Caco-2 (cell line): ENCODE measurements around the gene KCNV2. TPM values are rescaled to one million over a fixed set of nuclear protein-coding genes. Genes with fewer than 3 reads are reported as not detected.

Experiments used
- BruUV-seq: library from RNA; stranded (reverse); fragments of 400-500 nt; replicated peaks from 2 replicates; lab custom pipeline; 2021; lab: Mats Ljungman, UMichigan
- CTCF ChIA-PET: fragments of 300-600 bp; sonication (Branson Sonifier 250); formaldehyde crosslinking; loops from one replicate; lab custom pipeline; 2022; ENCODE audit warnings: antibody characterized with exemption; lab: Charles Lee
- POLR2A ChIA-PET: fragments of 300-600 bp; sonication (Branson Sonifier 250); formaldehyde crosslinking; loops from one replicate; lab custom pipeline; 2022; ENCODE audit warnings: antibody characterized with exemption; lab: Charles Lee
- DNase-seq, 2 experiments: peaks; one replicate each; pipeline versions ENCODE4 v3.0.0 to v3.0.0-alpha.2; 2020 to 2022
- H3K27me3 ChIP-seq: replicated peaks from 2 replicates; pipeline ENCODE4 v1.6.0; 2011; ENCODE audit warnings: low read length; ENCODE audit not compliant: control insufficient read depth, insufficient read depth
- H3K36me3 ChIP-seq: 2 replicates; pipeline ENCODE4 v1.5.1; 2011; ENCODE audit warnings: low read length; ENCODE audit not compliant: control insufficient read depth, insufficient read depth
- H3K4me1 ChIP-seq: fragments of 250-450 bp; sonication (Bioruptor Pico); 2 replicates; pipeline ENCODE4 v1.5.1; 2020; ENCODE audit warnings: mild to moderate bottlenecking
- H3K4me3 ChIP-seq: 2 replicates; pipeline ENCODE4 v1.5.1; 2011; ENCODE audit warnings: low read depth, mild to moderate bottlenecking, control low read depth, low read length
- H3K9me3 ChIP-seq: fragments of 250-450 bp; sonication (Bioruptor Pico); 2 replicates; pipeline ENCODE4 v1.5.1; 2020; ENCODE audit warnings: mild to moderate bottlenecking, moderate library complexity
- H3K27ac Mint-ChIP-seq: one replicate; pipeline ENCODE4 v1.8.0; 2022; ENCODE audit warnings: mixed read lengths; ENCODE audit not compliant: unreplicated experiment
- H3K27me3 Mint-ChIP-seq: one replicate; pipeline ENCODE4 v1.8.0; 2022; ENCODE audit warnings: mixed read lengths; ENCODE audit not compliant: insufficient read depth, unreplicated experiment
- H3K36me3 Mint-ChIP-seq: one replicate; pipeline ENCODE4 v1.8.0; 2022; ENCODE audit warnings: mild to moderate bottlenecking, mixed read lengths; ENCODE audit not compliant: insufficient read depth, unreplicated experiment
- H3K4me1 Mint-ChIP-seq: one replicate; pipeline ENCODE4 v1.8.0; 2022; ENCODE audit warnings: low read depth, mixed read lengths; ENCODE audit not compliant: unreplicated experiment
- H3K4me3 Mint-ChIP-seq: one replicate; pipeline ENCODE4 v1.8.0; 2022; ENCODE audit warnings: mild to moderate bottlenecking, moderate library complexity, mixed read lengths; ENCODE audit not compliant: unreplicated experiment
- H3K9me3 Mint-ChIP-seq: one replicate; pipeline ENCODE4 v1.8.0; 2022; ENCODE audit warnings: mixed read lengths; ENCODE audit not compliant: unreplicated experiment
- CTCF ChIP-seq, 2 experiments: fragments of 200-600 bp in 1 of 2; IDR thresholded peaks; 1 replicate in 1 of 2; 2 replicates in 1 of 2; pipeline versions ENCODE4 v1.5.1 to v1.8.0; 2011 to 2022; ENCODE audit warnings: antibody characterized with exemption in 1 of 2, control low read depth in 1 of 2, inconsistent platforms in 1 of 2, low read depth in 1 of 2, low read length in 1 of 2, mild to moderate bottlenecking in 1 of 2, moderate library complexity in 1 of 2; ENCODE audit not compliant: insufficient read depth in 1 of 2, severe bottlenecking in 1 of 2, unreplicated experiment in 1 of 2
- intact Hi-C: fragments of 100-400 bp; cut with micrococcal nuclease; formaldehyde crosslinking; loops from one replicate; pipeline ENCODE4 v1.10.0; 2022; ENCODE audit not compliant: unreplicated experiment
- total RNA-seq: library from RNA; stranded (reverse); gene quantifications from 2 replicates; pipeline ENCODE4 v1.2.3, GENCODE V29; 2022

KCNV2 gene
- total RNA-seq, 1 experiment from 2014 or later = not detected

- no peak for DNase-seq
- Mint-ChIP-seq H3K36me3 (peaks cover 15% of the 10 kb centered on the region), H3K27ac (no peak overlapping the region), H3K27me3 (no peaks in the 10 kb centered on the region), H3K4me3 (no peak overlapping the region), H3K4me1 (peaks cover 7% of the 10 kb centered on the region), H3K9me3 (peaks cover 9% of the 10 kb centered on the region)
- intact Hi-C loops = no loop called here
- Histone ChIP-seq H3K4me3 (no peak overlapping the region), H3K9me3 (no peaks in the 10 kb centered on the region), H3K27me3 (no peaks in the 10 kb centered on the region), H3K4me1 (0 out of 2 replicates have a peak, but pooled peaks cover 5% of the 10 kb centered on the region), H3K36me3 (no peaks in the 10 kb centered on the region)
- BruUV-seq = no TSS peak
- ChIA-PET POLR2A (no interaction called here), CTCF (no interaction called here)
- no peak for TF ChIP-seq CTCF (IDR thresholded peaks at IDR 0.05; ENCODE audit: insufficient read depth in 1 of 2, low read depth in 1 of 2, low read length in 1 of 2, severe bottlenecking in 1 of 2, unreplicated experiment in 1 of 2)
Measured at GRCh38 chr9:2749485-2749884, 32.2 kb downstream of the KCNV2 start.

- no peaks in the 10 kb centered on the region for H3K36me3 ChIP-seq
- no TSS peak for BruUV-seq
- POLR2A ChIA-PET = no interaction called here
Measured at GRCh38 chr9:2755285-2755684, 38.0 kb downstream of the KCNV2 start.

GRCh38 chr9:2758162-2758897, 41.0 kb downstream of the KCNV2 start:
- Histone ChIP-seq H3K4me3 (no peak overlapping the region), H3K9me3 (no peaks in the 10 kb centered on the region), H3K4me1 (peaks cover 5% of the 10 kb centered on the region; the same call in 1 of the 2 replicates), H3K36me3 (no peaks in the 10 kb centered on the region), H3K27me3 (no peaks in the 10 kb centered on the region)
- POLR2A ChIA-PET = no interaction called here
- Mint-ChIP-seq H3K27me3 (no peaks in the 10 kb centered on the region), H3K4me1 (no peaks in the 10 kb centered on the region), H3K9me3 (no peaks in the 10 kb centered on the region), H3K27ac (no peak overlapping the region), H3K36me3 (peaks cover 11% of the 10 kb centered on the region), H3K4me3 (no peak overlapping the region)
- intact Hi-C loops = no loop called here
- BruUV-seq = no TSS peak
- TF ChIP-seq CTCF (IDR thresholded peaks at IDR 0.05; ENCODE audit: insufficient read depth in 1 of 2, low read depth in 1 of 2, low read length in 1 of 2, severe bottlenecking in 1 of 2, unreplicated experiment in 1 of 2) = no peak
- DNase-seq = no peak
- CTCF ChIA-PET = no interaction called here

More at GRCh38 chr9:2755285-2755684, 38.0 kb downstream of the KCNV2 start:
- intact Hi-C loops = no loop called here
- Mint-ChIP-seq H3K9me3 (no peaks in the 10 kb centered on the region), H3K4me1 (no peaks in the 10 kb centered on the region), H3K4me3 (no peak overlapping the region), H3K27me3 (no peaks in the 10 kb centered on the region), H3K27ac (no peak overlapping the region), H3K36me3 (peaks cover 3% of the 10 kb centered on the region)
- no peaks in the 10 kb centered on the region for H3K9me3 ChIP-seq
- TF ChIP-seq CTCF (IDR thresholded peaks at IDR 0.05; ENCODE audit: insufficient read depth in 1 of 2, low read depth in 1 of 2, low read length in 1 of 2, severe bottlenecking in 1 of 2, unreplicated experiment in 1 of 2) = no peak
- DNase-seq = no peak
- CTCF ChIA-PET = interaction anchor here (0.6 kb wide), 1 partner anchor 128 kb away, joined by 5 read pairs; no protein-coding TSS in a partner anchor
- H3K4me1 ChIP-seq = peaks cover 5% of the 10 kb centered on the region; the same call in 1 of the 2 replicates
- H3K27me3 ChIP-seq = no peaks in the 10 kb centered on the region
- H3K4me3 ChIP-seq = no peak overlapping the region
